H1 (cell line): Measurements from ENCODE around the gene OLFML2B. TPM values are rescaled to one million over a fixed set of nuclear protein-coding genes. Genes with fewer than 3 reads are reported as not detected.

Experiments used
- BACH1 ChIP-seq: IDR thresholded peaks from 2 replicates; pipeline ENCODE4 v1.6.1; 2012; ENCODE audit warnings: low read length, improper control_type of control experiment
- EGR1 ChIP-seq: IDR thresholded peaks from 2 replicates; pipeline ENCODE4 v1.6.1; 2011; ENCODE audit warnings: low read depth, low read length, borderline replicate concordance
- JUND ChIP-seq: IDR thresholded peaks from 2 replicates; pipeline ENCODE4 v1.6.1; 2011; ENCODE audit warnings: mild to moderate bottlenecking, improper control_type of control experiment, low read length
- POLR2AphosphoS5 ChIP-seq: IDR thresholded peaks from 2 replicates; pipeline ENCODE4 v1.6.1; 2011; ENCODE audit warnings: low read depth, low read length
- SIN3A ChIP-seq, 2 experiments: IDR thresholded peaks in 1 of 2; conservative IDR thresholded peaks in 1 of 2; 2 replicates each; pipeline ENCODE4 v1.6.1; 2011 to 2012; ENCODE audit warnings: low read length in 2 of 2, improper control_type of control experiment in 1 of 2, low read depth in 1 of 2, mild to moderate bottlenecking in 1 of 2
- polyA plus RNA-seq, 7 experiments: library from polyadenylated mRNA; depleted of rRNA in 3 of 7; stranded (reverse) in 5 of 7; unstranded in 2 of 7; fragments of >200 nt in 5 of 7; fragments of 200-250 nt in 2 of 7; gene quantifications; 1 replicate in 5 of 7; 2 replicates in 1 of 7; 4 replicates in 1 of 7; pipeline versions ENCODE4 v1.2.1 to v1.2.3, GENCODE V29; 2011 to 2013; ENCODE audit warnings: missing spikeins in 2 of 7, mixed read lengths in 2 of 7
- total RNA-seq: library from RNA; stranded (reverse); fragmentation: NEBNext Ultra II Directional; extraction: Animal tissue kit (Norgen Biotek cat#: 25700); gene quantifications from 2 replicates; pipeline ENCODE4 v1.2.1, GENCODE V29; 2021
- TF ChIP-seq, protein P1 (sequence below): fragments of 300-600 bp; sonication (generic); IDR thresholded peaks from 2 replicates; pipeline ENCODE4 v1.7.1; 2012; ENCODE audit warnings: low read length, moderate library complexity, mild to moderate bottlenecking, inconsistent platforms; ENCODE audit not compliant: insufficient replicate concordance

OLFML2B gene
- total and polyA plus RNA-seq, 2 of the 8 experiments (the other 6 are each of a cell fraction or from before 2014, with no cell fraction given), result 6.5 to 10.4 TPM

DNA sequence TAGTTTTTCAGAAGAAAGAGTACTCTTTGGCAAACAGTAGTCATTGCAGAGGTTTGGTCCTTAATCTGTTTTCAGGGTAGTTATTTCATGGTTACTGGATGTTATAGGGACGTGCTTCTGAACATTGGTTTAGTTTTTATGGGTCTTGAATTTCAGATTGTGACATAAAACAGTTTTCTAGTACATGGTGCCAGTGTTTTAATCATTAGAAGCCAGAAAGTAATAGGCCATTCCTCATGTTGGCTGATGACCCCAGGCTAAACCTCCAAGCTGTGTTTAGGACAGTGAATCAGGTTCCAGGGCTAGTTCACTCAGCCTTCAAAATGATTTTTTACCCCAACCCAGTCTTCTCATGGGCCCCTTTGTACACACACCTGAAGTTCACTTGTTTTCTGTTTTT lies 73.3 kb downstream of the OLFML2B start (continued):
- TF ChIP-seq, protein P1, sequence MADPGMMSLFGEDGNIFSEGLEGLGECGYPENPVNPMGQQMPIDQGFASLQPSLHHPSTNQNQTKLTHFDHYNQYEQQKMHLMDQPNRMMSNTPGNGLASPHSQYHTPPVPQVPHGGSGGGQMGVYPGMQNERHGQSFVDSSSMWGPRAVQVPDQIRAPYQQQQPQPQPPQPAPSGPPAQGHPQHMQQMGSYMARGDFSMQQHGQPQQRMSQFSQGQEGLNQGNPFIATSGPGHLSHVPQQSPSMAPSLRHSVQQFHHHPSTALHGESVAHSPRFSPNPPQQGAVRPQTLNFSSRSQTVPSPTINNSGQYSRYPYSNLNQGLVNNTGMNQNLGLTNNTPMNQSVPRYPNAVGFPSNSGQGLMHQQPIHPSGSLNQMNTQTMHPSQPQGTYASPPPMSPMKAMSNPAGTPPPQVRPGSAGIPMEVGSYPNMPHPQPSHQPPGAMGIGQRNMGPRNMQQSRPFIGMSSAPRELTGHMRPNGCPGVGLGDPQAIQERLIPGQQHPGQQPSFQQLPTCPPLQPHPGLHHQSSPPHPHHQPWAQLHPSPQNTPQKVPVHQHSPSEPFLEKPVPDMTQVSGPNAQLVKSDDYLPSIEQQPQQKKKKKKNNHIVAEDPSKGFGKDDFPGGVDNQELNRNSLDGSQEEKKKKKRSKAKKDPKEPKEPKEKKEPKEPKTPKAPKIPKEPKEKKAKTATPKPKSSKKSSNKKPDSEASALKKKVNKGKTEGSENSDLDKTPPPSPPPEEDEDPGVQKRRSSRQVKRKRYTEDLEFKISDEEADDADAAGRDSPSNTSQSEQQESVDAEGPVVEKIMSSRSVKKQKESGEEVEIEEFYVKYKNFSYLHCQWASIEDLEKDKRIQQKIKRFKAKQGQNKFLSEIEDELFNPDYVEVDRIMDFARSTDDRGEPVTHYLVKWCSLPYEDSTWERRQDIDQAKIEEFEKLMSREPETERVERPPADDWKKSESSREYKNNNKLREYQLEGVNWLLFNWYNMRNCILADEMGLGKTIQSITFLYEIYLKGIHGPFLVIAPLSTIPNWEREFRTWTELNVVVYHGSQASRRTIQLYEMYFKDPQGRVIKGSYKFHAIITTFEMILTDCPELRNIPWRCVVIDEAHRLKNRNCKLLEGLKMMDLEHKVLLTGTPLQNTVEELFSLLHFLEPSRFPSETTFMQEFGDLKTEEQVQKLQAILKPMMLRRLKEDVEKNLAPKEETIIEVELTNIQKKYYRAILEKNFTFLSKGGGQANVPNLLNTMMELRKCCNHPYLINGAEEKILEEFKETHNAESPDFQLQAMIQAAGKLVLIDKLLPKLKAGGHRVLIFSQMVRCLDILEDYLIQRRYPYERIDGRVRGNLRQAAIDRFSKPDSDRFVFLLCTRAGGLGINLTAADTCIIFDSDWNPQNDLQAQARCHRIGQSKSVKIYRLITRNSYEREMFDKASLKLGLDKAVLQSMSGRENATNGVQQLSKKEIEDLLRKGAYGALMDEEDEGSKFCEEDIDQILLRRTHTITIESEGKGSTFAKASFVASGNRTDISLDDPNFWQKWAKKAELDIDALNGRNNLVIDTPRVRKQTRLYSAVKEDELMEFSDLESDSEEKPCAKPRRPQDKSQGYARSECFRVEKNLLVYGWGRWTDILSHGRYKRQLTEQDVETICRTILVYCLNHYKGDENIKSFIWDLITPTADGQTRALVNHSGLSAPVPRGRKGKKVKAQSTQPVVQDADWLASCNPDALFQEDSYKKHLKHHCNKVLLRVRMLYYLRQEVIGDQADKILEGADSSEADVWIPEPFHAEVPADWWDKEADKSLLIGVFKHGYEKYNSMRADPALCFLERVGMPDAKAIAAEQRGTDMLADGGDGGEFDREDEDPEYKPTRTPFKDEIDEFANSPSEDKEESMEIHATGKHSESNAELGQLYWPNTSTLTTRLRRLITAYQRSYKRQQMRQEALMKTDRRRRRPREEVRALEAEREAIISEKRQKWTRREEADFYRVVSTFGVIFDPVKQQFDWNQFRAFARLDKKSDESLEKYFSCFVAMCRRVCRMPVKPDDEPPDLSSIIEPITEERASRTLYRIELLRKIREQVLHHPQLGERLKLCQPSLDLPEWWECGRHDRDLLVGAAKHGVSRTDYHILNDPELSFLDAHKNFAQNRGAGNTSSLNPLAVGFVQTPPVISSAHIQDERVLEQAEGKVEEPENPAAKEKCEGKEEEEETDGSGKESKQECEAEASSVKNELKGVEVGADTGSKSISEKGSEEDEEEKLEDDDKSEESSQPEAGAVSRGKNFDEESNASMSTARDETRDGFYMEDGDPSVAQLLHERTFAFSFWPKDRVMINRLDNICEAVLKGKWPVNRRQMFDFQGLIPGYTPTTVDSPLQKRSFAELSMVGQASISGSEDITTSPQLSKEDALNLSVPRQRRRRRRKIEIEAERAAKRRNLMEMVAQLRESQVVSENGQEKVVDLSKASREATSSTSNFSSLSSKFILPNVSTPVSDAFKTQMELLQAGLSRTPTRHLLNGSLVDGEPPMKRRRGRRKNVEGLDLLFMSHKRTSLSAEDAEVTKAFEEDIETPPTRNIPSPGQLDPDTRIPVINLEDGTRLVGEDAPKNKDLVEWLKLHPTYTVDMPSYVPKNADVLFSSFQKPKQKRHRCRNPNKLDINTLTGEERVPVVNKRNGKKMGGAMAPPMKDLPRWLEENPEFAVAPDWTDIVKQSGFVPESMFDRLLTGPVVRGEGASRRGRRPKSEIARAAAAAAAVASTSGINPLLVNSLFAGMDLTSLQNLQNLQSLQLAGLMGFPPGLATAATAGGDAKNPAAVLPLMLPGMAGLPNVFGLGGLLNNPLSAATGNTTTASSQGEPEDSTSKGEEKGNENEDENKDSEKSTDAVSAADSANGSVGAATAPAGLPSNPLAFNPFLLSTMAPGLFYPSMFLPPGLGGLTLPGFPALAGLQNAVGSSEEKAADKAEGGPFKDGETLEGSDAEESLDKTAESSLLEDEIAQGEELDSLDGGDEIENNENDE, result no peak
- TF ChIP-seq POLR2AphosphoS5, result no peak
- TF ChIP-seq EGR1, result no peak
- no peak for TF ChIP-seq BACH1
- TF ChIP-seq JUND, result no peak
- no peak for TF ChIP-seq SIN3A (conservative IDR thresholded peaks at IDR 0.05 in 1 of 2, IDR thresholded peaks at IDR 0.05 in 1 of 2; ENCODE audit: low read depth in 1 of 2, low read length in 2 of 2)
